ENCODE measurements around the gene RASGEF1C. TPM values are rescaled to one million over a fixed set of nuclear protein-coding genes. Genes with fewer than 3 reads are reported as not detected.
A peak's percentile ranks its signal among the peaks of the same experiment; 100 is the strongest.

The RASGEF1C gene
- total and polyA plus RNA-seq, 8 donors: 0.20 to 6.8 (median 0.86) TPM; not detected in 4

GRCh38 chr5:180122875-180123274 is 86.1 kb downstream of the RASGEF1C start:
- Histone ChIP-seq H3K4me1 (peaks cover 0 to 8% (median 6%) of the 10 kb centered on the region in 4 donors), H3K9me3 (no peaks in the 10 kb centered on the region), H3K36me3 (no peaks in the 10 kb centered on the region), H3K4me3 (no peak overlapping the region), H3K27ac (no peak overlapping the region), H3K27me3 (peaks cover 0 to 77% (median 15%) of the 10 kb centered on the region in 3 donors)
- no peak for TF ChIP-seq EP300 (IDR thresholded peaks at IDR 0.05)
- no peak for TF ChIP-seq POLR2AphosphoS5 (IDR thresholded peaks at IDR 0.05)
- TF ChIP-seq, protein P1, sequence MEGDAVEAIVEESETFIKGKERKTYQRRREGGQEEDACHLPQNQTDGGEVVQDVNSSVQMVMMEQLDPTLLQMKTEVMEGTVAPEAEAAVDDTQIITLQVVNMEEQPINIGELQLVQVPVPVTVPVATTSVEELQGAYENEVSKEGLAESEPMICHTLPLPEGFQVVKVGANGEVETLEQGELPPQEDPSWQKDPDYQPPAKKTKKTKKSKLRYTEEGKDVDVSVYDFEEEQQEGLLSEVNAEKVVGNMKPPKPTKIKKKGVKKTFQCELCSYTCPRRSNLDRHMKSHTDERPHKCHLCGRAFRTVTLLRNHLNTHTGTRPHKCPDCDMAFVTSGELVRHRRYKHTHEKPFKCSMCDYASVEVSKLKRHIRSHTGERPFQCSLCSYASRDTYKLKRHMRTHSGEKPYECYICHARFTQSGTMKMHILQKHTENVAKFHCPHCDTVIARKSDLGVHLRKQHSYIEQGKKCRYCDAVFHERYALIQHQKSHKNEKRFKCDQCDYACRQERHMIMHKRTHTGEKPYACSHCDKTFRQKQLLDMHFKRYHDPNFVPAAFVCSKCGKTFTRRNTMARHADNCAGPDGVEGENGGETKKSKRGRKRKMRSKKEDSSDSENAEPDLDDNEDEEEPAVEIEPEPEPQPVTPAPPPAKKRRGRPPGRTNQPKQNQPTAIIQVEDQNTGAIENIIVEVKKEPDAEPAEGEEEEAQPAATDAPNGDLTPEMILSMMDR (IDR thresholded peaks at IDR 0.05): no peak
- no peak for TF ChIP-seq POLR2A (IDR thresholded peaks at IDR 0.05)
- intact Hi-C loops (cut with DNase I; ENCODE audit: low total_unique reads): no loop called here
- no peak for DNase-seq
- 81 to 85% (median 82%) methylated on average over 1 of the region's 1 CpG for WGBS, 5 donors

- intact Hi-C loops (cut with DNase I; ENCODE audit: low total_unique reads): no loop called here
- DNase-seq: peak in 1 of 2 donors; percentile 2
- no peak overlapping the region for H3K27ac ChIP-seq
- no peaks in the 10 kb centered on the region for H3K36me3 ChIP-seq
- H3K4me1 ChIP-seq: peaks cover 0 to 3% (median 3%) of the 10 kb centered on the region in 4 donors
- TF ChIP-seq, protein P1 (IDR thresholded peaks at IDR 0.05): no peak
- TF ChIP-seq EP300 (IDR thresholded peaks at IDR 0.05): no peak
- TF ChIP-seq POLR2AphosphoS5 (IDR thresholded peaks at IDR 0.05): no peak
- no peak for TF ChIP-seq POLR2A (IDR thresholded peaks at IDR 0.05)
- no peak overlapping the region for H3K4me3 ChIP-seq
- 81 to 94% (median 91%) methylated on average over 9 of the region's 9 CpGs for WGBS, 5 donors
- H3K27me3 ChIP-seq: peaks cover 0 to 68% (median 9%) of the 10 kb centered on the region in 3 donors
- no peaks in the 10 kb centered on the region for H3K9me3 ChIP-seq
Observed at GRCh38 chr5:180121826-180122413, 87.1 kb downstream of the RASGEF1C start.

GRCh38 chr5:180120237-180121101 is 88.5 kb downstream of the RASGEF1C start:
- no peak overlapping the region for H3K27ac ChIP-seq
- DNase-seq: no peak
- H3K27me3 ChIP-seq: peaks cover 0 to 57% (median 0%) of the 10 kb centered on the region in 3 donors
- WGBS, 5 donors: 79 to 84% (median 81%) methylated on average over 17 to 28 of the region's 28 CpGs
- H3K4me3 ChIP-seq: no peak overlapping the region
- H3K4me1 ChIP-seq: no peaks in the 10 kb centered on the region
- intact Hi-C loops (cut with DNase I; ENCODE audit: low total_unique reads): no loop called here
- no peaks in the 10 kb centered on the region for H3K9me3 ChIP-seq
- no peaks in the 10 kb centered on the region for H3K36me3 ChIP-seq
- TF ChIP-seq, protein P1 (IDR thresholded peaks at IDR 0.05): no peak
- no peak for TF ChIP-seq EP300 (IDR thresholded peaks at IDR 0.05)

DNA sequence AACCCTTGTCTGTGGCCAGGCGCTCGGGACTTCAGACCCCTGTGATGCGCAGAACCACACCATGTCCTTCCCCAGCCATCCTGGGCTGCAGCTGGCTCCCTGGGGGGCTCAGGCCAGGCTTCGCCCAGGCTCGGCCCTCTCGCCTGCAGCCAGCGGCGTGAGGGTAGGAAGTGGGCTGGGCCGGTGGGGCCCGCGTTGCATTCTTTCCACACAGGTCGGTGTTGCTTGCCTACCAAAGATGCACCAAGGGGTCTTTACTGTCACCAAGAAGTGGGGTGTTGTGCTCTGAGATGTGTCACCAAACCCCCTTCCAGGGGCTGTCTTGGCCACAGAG is 89.1 kb downstream of the RASGEF1C start:
- no peak for DNase-seq
- Histone ChIP-seq H3K27me3 (peaks cover 0 to 53% (median 0%) of the 10 kb centered on the region in 3 donors), H3K27ac (no peak overlapping the region), H3K9me3 (no peaks in the 10 kb centered on the region), H3K4me1 (no peaks in the 10 kb centered on the region), H3K4me3 (no peak overlapping the region), H3K36me3 (no peaks in the 10 kb centered on the region)
- WGBS, 5 donors: 79 to 92% (median 89%) methylated on average over 11 to 12 of the region's 12 CpGs
- intact Hi-C loops (cut with DNase I; ENCODE audit: low total_unique reads): no loop called here
- TF ChIP-seq EP300 (IDR thresholded peaks at IDR 0.05): no peak
- TF ChIP-seq, protein P1 (IDR thresholded peaks at IDR 0.05): no peak
- TF ChIP-seq POLR2A (IDR thresholded peaks at IDR 0.05): no peak
